Adrenal gland (tissue), 5 donors: ENCODE results near the gene PKNOX2.

Experiments
- POLR2A ChIP-seq, 2 donors: fragments of 450-650 bp; IDR thresholded peaks; one replicate each; pipeline ENCODE4 v1.6.1; 2017; ENCODE audit warnings: antibody characterized with exemption in 2 of 2, mild to moderate bottlenecking in 2 of 2, moderate library complexity in 1 of 2
- TF ChIP-seq, protein P1 (sequence below), 6 experiments: fragments of 450-650 bp in 4 of 6; fragments of 200-600 bp in 2 of 6; sonication (generic) in 1 of 6; IDR thresholded peaks; 1 replicate in 5 of 6; 2 replicates in 1 of 6; pipeline versions ENCODE4 v1.5.1 to v1.8.0; 2016 to 2021; ENCODE audit warnings: antibody characterized with exemption in 6 of 6, mild to moderate bottlenecking in 2 of 6, moderate library complexity in 1 of 6
- donor health status: DM: no; HTN: no; CAD: no.

DNA sequence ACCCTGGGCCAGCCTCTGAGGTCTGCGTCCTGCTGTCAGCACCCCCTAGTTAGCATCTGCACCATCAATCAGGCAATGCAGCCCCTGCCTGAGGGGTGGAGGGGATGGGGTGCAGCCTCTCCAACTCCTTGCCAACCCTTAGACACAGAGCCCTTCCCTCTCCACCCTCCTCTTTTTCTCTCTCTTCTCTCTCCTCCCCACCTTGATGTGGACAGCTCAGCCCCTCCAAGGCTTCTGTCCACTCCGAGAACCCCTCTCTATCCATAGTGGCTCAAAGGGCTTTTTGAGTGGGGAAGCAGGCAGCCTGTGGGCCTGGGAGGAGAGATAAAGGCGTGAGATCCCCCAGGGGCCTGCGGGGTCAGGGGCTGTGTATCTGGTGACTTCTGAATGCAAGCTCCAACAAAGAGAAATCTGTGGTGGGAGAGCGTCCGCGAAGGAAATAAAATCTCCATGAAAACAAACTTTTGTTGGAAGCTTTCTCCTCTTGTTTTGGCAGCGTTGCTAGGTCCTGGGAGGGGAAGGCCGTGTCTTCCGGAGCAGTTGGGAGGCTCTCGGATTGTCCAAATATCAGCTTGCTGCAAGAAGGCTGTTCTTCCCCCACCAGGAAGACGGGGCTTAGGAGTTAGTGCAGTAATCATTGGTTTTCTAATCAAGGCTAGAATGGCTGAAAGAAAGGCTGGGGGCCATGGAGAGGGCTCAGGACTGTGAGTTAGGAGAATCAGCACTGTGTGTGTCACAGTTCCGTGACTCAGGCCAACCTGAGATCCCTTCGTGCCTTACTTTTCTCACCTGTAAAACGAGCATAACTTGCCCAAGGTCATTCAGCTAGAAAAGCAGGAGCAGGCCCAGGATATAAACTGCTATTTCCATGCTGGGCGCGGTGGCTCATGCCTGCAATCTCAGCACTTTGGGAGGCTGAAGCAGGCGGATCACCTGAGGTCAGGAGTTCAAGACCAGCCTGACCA, 50.3 kb downstream of the PKNOX2 start:
- no peak for TF ChIP-seq POLR2A (IDR thresholded peaks at IDR 0.05)
- TF ChIP-seq, protein P1, sequence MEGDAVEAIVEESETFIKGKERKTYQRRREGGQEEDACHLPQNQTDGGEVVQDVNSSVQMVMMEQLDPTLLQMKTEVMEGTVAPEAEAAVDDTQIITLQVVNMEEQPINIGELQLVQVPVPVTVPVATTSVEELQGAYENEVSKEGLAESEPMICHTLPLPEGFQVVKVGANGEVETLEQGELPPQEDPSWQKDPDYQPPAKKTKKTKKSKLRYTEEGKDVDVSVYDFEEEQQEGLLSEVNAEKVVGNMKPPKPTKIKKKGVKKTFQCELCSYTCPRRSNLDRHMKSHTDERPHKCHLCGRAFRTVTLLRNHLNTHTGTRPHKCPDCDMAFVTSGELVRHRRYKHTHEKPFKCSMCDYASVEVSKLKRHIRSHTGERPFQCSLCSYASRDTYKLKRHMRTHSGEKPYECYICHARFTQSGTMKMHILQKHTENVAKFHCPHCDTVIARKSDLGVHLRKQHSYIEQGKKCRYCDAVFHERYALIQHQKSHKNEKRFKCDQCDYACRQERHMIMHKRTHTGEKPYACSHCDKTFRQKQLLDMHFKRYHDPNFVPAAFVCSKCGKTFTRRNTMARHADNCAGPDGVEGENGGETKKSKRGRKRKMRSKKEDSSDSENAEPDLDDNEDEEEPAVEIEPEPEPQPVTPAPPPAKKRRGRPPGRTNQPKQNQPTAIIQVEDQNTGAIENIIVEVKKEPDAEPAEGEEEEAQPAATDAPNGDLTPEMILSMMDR (IDR thresholded peaks at IDR 0.05) = no peak
